Middle frontal gyrus (tissue), 1 donor: Measurements from ENCODE around the gene UAP1L1.
A peak's percentile ranks its signal among the peaks of the same experiment; 100 is the strongest.

Source experiments
- DNase-seq: peaks from one replicate; pipeline ENCODE4 v3.0.0-alpha.2; 2015; ENCODE audit warnings: low spot score; ENCODE audit errors: extremely low spot score

The UAP1L1 gene

DNA sequence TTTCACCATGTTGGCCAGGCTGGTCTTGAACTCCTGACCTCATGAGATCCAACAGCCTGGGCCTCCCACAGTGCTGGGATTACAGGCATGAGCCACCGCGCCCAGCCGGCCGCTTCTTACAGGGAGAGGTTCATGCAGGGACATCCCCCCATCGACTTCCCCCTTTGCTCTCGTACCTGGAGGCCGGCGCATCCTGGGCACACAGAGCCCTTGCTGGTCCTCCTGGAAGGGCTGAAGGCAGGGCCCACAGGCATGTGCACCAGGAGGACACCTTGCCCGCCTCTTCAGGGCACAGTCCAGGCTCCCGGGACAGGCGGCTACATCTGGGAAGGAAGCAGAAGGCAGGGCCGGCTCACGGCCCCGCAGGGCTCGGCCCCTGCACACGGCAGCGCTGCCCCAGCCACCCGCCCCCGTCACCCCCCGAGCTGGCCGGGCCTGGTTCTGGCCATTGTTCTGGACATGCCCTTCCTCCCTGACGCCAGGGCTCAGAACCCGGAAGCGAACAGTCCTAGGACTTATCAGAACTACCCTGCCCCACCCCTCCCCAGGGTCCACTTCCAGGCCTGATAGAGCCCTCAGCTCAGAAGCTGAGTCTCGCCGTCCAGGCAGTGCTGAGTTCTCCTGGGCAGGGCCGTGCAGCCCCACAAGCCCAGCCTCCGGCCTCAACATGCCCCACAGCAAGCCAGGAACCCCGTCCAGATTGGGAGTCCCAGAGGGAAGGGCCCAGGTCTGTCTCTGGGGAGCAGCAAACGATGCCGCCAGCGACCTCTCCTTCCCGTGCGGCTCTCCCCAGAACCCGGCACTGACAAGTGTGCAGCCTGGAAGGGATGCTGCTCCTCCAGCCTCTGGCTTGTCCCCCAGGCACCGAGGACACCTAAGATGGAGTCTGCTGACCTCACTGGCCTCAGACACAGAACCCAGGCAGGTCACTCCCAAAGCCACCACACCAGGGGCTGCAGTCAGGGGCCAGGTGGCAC, 34.3 kb upstream of the UAP1L1 start:
- no peak for DNase-seq

DNA sequence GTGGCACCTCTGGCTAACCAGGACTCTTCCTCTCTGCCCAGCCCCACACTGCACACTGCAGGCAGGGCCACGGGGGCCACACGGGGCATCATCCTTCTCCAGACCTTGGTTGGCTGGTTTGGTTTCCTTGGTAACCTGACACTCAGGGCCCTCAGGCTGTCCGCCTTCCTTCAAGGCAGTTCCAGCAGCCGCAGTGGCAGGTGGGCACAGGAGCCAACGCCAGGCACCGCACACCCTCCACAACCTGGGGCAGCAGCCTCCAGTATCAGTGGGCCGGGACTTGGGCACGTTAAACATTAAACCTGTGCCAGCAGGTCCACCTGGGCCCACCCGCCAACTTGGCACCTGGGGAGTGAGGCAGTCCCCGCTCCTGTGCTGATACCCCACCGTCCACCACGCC, 33.3 kb upstream of the UAP1L1 start:
- DNase-seq, result no peak

- DNase-seq, result no peak
These were observed 32.7 kb upstream of the UAP1L1 start for GRCh38 chr9:137044502-137045177.

- no peak for DNase-seq
These were observed 31.8 kb upstream of the UAP1L1 start for GRCh38 chr9:137045294-137046087.

- peak; percentile 47 for DNase-seq
These were observed 31.1 kb upstream of the UAP1L1 start, which contains the start of gene NPDC1 for GRCh38 chr9:137046088-137046787. NPDC1 (minus strand) TSS chr9:137046177; CDS start chr9:137045989, 188 bp downstream.

GRCh38 chr9:137048655-137049543, 28.4 kb upstream of the UAP1L1 start:
- no peak for DNase-seq

- no peak for DNase-seq
These were observed 27.5 kb upstream of the UAP1L1 start for GRCh38 chr9:137049544-137050449.

DNA sequence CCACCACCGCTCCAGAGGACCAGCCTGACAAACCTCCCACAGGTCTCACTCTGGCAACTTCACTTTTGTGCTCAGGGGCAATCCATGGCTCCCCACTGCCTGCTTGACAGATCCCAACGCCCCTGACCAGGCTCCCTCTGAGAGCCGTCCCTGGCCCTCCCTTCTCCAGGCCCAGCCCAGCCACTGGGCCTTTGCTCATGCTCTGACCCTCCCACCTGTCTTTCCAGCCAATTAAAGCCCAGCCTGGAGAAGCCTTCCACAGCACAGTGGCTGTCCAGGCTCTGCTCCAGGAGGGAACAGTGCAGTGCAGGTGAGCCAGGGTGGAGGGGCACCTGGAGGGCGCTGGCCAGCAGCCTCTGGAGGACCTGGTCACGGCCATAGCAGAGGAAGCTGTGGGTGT, 26.7 kb upstream of the UAP1L1 start:
- no peak for DNase-seq

DNA sequence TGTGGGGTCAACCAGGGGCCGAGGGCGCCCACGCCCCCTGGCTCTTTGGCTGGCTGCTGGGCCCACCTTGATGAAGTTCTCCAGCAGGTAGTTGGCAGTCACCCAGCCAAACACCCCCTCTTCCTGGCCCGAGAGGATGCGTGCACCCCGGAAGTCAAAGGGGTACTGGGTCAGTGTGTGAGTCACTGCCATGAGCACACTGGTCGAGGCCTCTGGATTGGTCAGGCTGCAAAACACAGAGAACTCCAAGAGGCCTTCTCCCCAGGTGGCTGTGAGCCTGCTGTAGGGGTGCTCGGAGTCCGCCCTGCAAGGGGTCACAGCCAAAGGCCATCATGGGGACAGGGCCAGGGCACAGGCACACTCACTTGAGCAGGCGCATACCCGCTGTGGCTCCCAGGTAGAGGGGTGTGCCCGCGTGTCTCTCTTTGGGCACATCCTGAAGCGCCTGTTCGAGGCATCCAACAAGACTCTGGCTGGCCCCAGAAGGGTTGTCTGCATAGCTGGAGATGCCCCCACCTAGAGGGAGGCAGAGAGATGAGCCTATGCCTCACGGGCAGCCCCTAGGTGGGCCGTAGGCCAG, 26.1 kb upstream of the UAP1L1 start:
- no peak for DNase-seq

DNA sequence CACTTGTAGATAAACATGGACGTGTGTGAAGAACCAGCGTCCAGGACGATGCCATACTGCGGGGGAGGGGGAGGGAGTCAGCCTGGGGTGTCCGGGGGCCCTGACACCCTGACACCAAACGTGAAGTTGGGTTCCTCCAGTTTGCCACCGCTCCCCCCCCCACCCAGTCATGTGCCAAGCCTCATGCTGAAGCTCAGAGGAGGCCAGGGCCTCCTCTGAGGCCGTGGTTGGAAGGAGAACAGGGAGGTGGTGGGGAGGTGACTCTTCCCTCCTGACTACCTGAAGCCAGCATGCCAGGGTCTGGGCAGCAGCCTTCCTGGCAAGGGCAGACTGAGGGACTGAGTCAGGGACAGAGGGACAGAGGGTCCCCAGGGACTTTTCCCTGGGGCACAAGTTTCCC, 25.0 kb upstream of the UAP1L1 start:
- DNase-seq, result no peak

- no peak for DNase-seq
These were observed 24.0 kb upstream of the UAP1L1 start for GRCh38 chr9:137052998-137053943.

DNA sequence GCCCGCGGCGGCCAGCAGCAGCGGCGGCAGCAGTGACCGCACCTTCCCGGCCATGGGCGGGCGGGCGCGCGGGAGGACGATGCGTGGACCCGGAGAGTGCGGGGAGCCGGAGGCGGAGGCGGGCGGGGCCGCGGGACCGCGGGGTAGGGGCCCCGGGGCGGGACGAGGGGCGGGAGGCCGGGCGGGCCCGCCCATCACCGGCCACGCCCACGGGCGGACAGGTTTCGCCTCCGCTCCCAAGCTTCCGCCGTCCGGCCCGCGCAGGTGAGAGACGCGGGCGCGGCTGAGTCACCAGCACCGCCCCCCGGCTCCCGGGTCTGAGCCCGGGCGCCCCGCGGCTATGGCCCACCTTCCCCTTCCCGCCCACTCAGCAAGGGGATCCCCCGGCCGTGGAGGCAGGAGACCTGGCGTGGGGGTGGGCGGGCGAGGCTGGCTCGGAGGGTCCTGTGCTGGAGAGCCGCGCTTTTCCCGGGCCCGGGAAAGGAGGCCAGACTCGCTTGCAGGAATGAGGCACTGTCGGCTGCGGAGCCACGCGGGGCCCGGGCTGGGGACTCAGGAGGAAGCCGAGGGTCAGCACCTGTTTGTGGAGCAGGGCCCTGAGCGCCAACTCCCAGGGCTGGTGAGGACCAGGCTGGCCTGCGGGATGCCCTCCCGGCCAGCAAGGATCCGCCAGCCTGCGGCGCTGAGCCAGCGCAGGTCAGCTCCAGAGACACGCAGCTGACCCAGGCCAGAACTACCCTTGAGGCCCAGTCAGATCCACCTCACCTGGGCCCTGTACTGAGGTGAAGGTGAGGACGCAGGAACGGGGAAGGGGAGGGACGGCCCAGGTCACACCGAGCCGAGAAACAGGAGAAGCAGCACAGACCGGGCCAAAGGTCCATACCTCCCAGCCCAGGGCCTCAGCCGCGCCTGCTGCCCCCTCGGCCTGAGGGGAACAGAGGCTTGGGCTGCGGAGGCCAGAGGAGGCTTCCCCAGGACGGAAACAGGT, 23.1 kb upstream of the UAP1L1 start, which contains the start of gene ENTPD2:
ENTPD2 (minus strand) TSS at position 118 of the 988 bp plus-strand sequence; CDS start at position 54, 64 bp downstream.
- no peak for DNase-seq

- no peak for DNase-seq
These were observed 22.4 kb upstream of the UAP1L1 start for GRCh38 chr9:137054932-137055384.

DNA sequence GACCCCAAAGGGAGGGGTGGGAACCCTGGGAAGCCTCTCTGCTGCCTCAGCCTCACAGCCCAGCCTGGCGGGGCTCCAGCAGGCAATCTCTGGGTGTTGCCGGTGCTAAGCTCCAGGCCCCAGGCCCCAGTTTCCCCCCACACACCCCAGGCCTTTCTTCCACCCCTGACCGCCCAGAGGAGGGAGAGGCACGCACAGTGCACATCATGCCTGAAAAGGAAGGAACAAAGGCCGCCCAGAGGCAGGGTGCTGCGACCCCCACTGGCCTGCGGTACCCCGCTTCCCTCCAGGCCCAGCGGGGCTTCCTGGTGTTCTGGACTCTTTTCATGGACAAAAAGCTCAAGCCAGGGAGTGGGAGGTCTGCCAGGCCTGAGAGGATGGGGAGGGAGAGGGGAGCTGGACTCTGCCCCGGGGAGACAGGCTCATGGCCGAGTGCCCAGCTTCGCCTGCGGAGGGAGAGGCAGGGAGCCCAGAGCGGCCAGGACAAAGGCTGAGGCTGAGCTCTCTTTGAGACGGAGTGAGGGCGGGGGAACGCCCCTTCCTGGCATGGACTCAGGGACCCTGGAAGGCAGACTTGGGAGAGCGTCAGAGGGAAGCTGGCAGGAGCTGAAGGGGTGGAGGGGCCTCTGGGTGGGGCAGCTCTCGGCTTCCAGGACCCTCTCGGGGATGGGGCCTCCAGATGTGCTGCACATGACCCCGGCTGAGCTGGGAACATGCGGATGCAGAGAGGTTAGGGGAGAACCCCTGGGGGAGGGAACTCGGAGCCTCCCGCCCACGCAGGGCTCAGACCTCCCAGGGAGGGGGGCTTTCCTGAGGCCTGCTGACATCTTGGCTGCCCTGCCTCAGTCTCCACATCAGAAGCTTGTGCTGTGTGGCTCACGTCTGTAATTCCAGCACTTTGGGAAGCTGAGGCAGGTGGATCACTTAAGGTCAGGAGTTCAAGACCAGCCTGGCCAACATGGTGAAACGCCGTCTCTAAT, 21.6 kb upstream of the UAP1L1 start:
- DNase-seq, result peak; percentile 84
